Fibroblast of pulmonary artery (primary cell): ENCODE results near the gene CCDC34.
"Not testable (repeated sequence)": the region's sequence is repeated elsewhere in the genome, so short reads cannot be mapped to it uniquely, and the experiment has no call there.

Experiments
- DNase-seq: peaks from one replicate; pipeline ENCODE4 v3.0.0-alpha.2; 2010; ENCODE audit warnings: low read depth
- H3K4me3 ChIP-seq: replicated peaks from 2 replicates; pipeline ENCODE4 v1.5.1; 2011; ENCODE audit warnings: low read depth, mild to moderate bottlenecking, control low read depth, low read length, moderate library complexity
- TF ChIP-seq, protein P1 (sequence below): IDR thresholded peaks from 2 replicates; pipeline ENCODE4 v1.5.1; 2011; ENCODE audit warnings: mild to moderate bottlenecking, control low read depth, low read length, inconsistent platforms; ENCODE audit errors: missing control alignments

Gene CCDC34

DNA sequence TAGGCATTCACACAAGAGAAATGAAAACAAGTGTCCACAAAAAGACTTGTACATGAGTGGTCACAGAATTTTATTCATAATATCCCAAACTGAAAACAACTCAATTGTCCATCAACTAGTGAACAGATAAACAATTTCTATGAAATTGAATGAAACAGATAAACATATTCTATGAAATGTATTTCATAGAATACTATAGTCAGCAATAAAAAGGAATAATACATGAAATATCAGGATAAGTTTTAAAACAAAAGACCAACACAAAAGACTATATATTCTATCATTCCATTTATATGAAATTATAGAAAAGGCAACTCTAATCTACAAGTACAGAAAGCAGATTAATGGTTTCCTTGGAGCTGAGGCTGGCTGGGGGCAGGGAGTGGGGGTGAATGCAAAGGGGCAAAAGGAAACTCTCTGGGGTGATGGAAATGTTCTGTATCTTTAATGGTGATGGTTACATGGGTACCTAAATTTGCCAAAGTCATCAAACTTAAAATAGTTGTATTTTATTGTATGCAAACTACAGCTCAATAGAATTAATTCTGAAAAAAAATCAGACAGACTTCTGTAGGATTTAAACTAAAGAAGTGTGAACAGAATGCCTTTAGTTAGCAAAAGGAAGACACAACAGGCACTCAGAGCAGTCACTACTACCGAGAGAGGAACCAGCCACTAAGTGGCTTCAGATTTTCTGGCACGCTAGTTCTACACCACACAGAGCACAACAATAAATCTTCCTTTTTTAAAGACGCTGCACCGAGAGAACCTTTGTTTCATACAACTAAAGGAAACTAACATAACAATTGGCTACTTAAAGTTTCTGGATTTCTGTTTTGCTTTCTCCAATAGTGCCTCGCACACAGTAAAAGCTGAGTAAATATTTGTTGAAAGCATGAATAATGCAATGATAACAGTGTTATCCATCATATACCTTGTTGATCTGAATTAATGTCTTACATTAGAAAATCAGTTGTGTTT is 15.4 kb downstream of the CCDC34 start:
- no peak overlapping the region for H3K4me3 ChIP-seq
- TF ChIP-seq, protein P1, sequence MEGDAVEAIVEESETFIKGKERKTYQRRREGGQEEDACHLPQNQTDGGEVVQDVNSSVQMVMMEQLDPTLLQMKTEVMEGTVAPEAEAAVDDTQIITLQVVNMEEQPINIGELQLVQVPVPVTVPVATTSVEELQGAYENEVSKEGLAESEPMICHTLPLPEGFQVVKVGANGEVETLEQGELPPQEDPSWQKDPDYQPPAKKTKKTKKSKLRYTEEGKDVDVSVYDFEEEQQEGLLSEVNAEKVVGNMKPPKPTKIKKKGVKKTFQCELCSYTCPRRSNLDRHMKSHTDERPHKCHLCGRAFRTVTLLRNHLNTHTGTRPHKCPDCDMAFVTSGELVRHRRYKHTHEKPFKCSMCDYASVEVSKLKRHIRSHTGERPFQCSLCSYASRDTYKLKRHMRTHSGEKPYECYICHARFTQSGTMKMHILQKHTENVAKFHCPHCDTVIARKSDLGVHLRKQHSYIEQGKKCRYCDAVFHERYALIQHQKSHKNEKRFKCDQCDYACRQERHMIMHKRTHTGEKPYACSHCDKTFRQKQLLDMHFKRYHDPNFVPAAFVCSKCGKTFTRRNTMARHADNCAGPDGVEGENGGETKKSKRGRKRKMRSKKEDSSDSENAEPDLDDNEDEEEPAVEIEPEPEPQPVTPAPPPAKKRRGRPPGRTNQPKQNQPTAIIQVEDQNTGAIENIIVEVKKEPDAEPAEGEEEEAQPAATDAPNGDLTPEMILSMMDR, result no peak
- DNase-seq, result no peak

DNA sequence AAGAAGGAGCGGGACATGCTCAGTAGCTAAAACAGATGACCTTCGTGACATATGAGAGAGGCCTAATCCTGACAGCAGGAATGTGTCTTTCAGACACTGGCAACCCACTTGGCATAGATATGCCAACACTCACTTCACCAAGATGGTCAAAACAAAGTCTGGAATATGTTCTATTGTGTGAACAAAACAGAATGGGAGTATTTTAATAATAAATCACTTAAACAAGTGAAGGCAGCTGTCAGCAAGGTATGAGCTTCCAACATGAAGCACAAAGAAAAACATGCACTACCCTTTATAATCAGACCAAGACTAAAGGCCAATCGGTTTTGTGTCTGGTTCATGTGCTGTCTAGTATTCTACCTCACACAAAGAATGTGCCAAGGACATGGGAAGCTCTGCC is 23.1 kb downstream of the CCDC34 start:
- H3K4me3 ChIP-seq, result no peak overlapping the region
- no peak for DNase-seq
- TF ChIP-seq, protein P1, result no peak

DNA sequence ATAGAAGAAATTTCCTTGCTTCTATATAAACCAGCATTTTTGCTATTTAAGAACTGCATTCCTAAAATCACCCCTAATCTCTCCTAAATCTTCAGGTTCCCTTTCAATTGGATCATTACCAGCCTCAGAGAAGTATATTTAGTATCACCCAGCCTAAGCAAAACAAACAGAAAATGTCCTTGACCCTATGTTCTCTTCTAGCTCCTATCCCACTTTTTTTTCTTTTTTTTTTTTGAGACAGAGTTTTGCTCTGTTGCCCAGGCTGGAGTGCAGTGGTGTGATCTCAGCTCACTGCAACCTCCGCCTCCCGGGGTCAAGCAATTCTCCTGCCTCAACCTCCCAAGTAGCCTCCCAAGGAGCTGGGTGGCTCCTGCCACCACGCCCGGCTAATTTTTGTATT is 28.3 kb downstream of the CCDC34 start:
- DNase-seq, H3K4me3 ChIP-seq: not testable (repeated sequence)

DNA sequence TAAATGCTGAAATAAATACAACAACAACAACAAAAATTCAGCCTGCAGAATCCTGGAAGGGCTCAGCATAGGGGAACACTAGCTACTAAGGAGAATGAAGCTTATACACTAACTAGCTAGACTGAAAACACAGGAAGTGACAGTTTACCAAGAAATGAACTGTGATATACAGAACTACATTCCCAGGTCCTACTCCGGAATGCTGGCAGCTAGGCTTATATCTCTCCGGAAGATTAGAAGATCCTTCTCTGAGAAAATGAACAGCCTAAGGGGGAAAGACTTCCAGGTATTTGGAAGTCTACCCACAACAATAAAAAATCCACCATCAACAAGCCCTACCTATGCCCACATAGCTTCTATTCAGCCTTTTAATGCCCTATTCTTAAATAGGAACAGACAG is 31.0 kb downstream of the CCDC34 start:
- H3K4me3 ChIP-seq, result no peak overlapping the region
- TF ChIP-seq, protein P1, result no peak
- DNase-seq, result peak; percentile 63

DNA sequence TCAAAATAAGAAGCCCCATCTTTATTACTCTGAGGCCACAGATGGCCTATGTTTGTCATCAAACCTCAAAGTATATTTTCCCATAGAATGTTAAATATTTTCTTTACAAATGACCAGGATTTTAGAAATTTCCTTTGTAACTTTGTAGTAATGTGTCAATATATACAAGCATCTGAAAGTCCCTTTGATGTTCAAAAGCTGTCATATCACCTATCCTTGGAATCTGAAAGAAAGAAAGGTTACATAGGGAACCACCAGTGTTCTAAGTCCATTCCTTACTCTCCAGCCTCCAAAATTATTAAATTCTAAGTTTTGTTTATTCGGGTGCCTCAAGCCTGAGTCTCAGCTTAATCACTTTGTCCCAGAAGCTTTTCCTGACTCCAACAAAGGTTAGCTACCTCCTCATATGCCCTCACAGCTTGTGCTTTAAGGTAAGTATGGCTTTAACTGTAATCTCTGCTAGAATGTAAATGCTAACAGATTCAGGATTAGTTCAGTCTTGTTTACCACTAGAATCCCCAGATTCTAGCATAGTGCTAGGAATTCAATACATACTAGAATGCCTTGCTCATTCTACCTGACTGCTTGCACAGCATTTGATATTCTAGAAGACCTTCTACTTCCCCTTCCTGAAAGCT is 32.3 kb downstream of the CCDC34 start:
- no peak overlapping the region for H3K4me3 ChIP-seq
- DNase-seq, result no peak
- TF ChIP-seq, protein P1, result no peak

DNA sequence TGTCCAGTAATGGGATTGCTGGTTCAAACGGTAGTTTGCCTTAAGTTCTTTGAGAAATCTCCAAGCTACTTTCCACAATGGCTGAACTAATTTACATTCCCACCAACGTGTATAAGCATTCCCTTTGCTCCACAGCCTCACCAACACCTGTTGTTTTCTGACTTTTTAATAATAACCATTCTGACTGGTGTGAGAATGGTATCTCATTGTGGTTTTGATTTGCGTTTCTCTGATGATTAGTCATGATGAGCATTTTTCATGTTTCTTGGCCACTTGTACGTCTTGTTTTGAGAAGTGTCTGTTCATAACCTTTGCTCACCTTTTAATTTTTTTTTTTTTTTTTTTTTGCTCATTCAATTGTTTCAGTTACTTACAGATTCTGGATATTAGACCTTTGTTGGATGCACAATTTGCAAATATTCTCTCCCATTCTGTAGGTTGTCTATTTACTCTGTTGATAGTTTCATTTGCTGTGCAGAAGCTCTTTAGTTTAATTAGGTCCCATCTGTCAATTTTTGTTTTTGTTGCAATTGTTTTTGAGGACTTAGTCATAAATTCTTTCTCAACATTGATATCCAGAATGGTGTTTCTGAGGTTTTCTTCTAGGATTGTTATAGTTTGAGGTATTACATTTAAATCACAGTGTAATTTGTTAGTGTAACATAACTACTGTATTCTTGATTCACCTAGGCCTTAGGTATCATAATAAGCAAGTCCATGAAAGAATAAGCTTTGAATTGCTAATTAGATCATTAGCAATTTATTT is 33.0 kb downstream of the CCDC34 start:
- H3K4me3 ChIP-seq, result no peak overlapping the region
- TF ChIP-seq, protein P1, result no peak
- no peak for DNase-seq

DNA sequence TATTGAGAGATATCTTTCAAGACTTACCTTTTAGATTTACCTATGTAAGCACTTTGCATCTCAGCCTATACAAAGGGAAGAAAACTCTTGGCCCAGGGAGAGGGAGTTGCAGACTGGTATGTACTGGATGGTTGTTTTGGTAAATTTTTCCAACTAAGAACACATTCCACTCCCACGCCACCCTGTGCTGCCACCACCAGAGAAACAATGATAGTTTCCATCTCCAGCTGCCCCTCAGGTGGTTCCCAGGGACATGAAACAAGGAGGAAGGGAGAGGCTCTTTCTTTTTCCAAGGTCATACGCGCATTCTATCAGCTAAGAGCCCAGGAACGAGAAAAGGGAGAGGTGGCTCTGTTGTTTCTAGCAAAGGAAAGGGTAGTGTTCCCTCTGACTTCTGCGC is 34.4 kb downstream of the CCDC34 start:
- H3K4me3 ChIP-seq, result no peak overlapping the region
- TF ChIP-seq, protein P1, result no peak
- peak; percentile 35 for DNase-seq

DNA sequence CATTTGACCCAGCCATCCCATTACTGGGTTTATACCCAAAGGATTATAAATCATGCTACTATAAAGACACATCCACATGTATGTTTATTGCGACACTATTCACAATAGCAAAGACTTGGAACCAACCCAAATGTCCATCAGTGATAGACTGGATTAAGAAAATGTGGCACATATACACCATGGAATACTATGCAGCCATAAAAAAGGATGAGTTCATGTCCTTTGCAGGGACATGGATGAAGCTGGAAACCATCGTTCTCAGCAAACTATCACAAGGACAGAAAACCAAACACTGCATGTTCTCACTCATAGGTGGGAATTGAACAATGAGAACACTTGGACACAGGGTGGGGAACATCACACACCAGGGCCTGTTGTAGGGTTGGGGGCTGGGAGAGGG is 36.0 kb downstream of the CCDC34 start:
- not testable (repeated sequence) for H3K4me3 ChIP-seq

DNA sequence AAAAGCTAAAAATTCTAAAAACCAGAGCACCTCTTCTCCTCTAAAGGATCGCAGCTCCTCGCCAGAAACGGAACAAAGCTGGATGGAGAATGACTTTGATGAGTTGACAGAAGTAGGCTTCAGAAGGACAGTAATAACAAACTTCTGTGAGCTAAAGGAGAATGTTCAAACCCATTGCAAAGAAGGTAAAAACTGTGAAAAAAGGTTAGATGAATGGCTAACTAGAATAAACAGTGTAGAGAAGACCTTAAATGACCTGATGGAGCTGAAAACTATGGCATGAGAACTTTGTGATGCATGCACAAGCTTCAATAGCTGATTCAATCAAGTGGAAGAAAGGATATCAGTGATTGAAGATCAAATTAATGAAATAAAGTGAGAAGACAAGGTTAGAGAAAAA is 40.8 kb downstream of the CCDC34 start:
- not testable (repeated sequence) for H3K4me3 ChIP-seq, DNase-seq

More for the DNA sequence above, 36.0 kb downstream of the CCDC34 start:
- not testable (repeated sequence) for DNase-seq

DNA sequence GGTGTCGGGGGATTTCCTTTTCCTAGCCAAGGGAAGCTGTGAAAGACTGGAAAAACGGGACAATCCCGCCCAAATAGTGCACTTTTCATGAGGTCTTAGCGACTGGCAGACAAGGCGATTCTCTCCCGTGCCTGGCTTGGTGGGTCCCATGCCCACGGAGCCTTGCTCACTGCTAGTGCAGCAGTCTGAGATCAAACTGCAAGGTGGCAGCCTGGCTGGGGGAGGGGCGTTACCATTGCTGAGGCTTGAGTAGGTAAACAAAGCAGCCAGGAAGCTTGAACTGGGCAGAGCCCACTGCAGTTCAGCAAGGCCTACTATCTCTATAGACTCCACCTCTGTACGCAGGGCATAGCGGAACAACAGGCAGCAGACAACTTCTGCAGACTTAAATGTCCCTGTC is 41.7 kb downstream of the CCDC34 start:
- DNase-seq, H3K4me3 ChIP-seq: not testable (repeated sequence)
